ENCODE data around the gene NSMCE4A. TPM values are rescaled to one million over a fixed set of nuclear protein-coding genes. Genes with fewer than 3 reads are reported as not detected.

Gene NSMCE4A
- polyA plus RNA-seq, 1 donor from 2014 or later = 133 TPM

GRCh38 chr10:121983852-121984251 is 8.8 kb upstream of the NSMCE4A start:
- no peak overlapping the region for H3K9ac ChIP-seq (ENCODE audit: low read length)
- H3K36me3 ChIP-seq (ENCODE audit: insufficient read depth, low read length) = no peaks in the 10 kb centered on the region
- no peaks in the 10 kb centered on the region for H3K9me2 ChIP-seq (ENCODE audit: insufficient read depth, low read length)
- no peaks in the 10 kb centered on the region for H4K20me1 ChIP-seq (ENCODE audit: insufficient read depth)
- H3K4me3 ChIP-seq (ENCODE audit: low read length) = no peak overlapping the region
- TF ChIP-seq SMC3 (conservative IDR thresholded peaks at IDR 0.05; ENCODE audit: poor library complexity) = no peak
- no peak for TF ChIP-seq POLR2AphosphoS5 (IDR thresholded peaks at IDR 0.05)
- no peak for TF ChIP-seq EP300 (conservative IDR thresholded peaks at IDR 0.05; ENCODE audit: poor library complexity, severe bottlenecking)
- TF ChIP-seq, protein P1, sequence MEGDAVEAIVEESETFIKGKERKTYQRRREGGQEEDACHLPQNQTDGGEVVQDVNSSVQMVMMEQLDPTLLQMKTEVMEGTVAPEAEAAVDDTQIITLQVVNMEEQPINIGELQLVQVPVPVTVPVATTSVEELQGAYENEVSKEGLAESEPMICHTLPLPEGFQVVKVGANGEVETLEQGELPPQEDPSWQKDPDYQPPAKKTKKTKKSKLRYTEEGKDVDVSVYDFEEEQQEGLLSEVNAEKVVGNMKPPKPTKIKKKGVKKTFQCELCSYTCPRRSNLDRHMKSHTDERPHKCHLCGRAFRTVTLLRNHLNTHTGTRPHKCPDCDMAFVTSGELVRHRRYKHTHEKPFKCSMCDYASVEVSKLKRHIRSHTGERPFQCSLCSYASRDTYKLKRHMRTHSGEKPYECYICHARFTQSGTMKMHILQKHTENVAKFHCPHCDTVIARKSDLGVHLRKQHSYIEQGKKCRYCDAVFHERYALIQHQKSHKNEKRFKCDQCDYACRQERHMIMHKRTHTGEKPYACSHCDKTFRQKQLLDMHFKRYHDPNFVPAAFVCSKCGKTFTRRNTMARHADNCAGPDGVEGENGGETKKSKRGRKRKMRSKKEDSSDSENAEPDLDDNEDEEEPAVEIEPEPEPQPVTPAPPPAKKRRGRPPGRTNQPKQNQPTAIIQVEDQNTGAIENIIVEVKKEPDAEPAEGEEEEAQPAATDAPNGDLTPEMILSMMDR (IDR thresholded peaks at IDR 0.05; ENCODE audit: poor library complexity, severe bottlenecking) = no peak
- TF ChIP-seq, protein P2, sequence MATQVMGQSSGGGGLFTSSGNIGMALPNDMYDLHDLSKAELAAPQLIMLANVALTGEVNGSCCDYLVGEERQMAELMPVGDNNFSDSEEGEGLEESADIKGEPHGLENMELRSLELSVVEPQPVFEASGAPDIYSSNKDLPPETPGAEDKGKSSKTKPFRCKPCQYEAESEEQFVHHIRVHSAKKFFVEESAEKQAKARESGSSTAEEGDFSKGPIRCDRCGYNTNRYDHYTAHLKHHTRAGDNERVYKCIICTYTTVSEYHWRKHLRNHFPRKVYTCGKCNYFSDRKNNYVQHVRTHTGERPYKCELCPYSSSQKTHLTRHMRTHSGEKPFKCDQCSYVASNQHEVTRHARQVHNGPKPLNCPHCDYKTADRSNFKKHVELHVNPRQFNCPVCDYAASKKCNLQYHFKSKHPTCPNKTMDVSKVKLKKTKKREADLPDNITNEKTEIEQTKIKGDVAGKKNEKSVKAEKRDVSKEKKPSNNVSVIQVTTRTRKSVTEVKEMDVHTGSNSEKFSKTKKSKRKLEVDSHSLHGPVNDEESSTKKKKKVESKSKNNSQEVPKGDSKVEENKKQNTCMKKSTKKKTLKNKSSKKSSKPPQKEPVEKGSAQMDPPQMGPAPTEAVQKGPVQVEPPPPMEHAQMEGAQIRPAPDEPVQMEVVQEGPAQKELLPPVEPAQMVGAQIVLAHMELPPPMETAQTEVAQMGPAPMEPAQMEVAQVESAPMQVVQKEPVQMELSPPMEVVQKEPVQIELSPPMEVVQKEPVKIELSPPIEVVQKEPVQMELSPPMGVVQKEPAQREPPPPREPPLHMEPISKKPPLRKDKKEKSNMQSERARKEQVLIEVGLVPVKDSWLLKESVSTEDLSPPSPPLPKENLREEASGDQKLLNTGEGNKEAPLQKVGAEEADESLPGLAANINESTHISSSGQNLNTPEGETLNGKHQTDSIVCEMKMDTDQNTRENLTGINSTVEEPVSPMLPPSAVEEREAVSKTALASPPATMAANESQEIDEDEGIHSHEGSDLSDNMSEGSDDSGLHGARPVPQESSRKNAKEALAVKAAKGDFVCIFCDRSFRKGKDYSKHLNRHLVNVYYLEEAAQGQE (IDR thresholded peaks at IDR 0.05; ENCODE audit: borderline replicate concordance) = no peak
- TF ChIP-seq RAD21 (conservative IDR thresholded peaks at IDR 0.05) = no peak
- no peak for TF ChIP-seq TAF1 (IDR thresholded peaks at IDR 0.05; ENCODE audit: low read depth)
- no peak for TF ChIP-seq EZH2 (IDR thresholded peaks at IDR 0.05; ENCODE audit: borderline replicate concordance, insufficient read depth, low read length, poor library complexity, severe bottlenecking)
- TF ChIP-seq MXI1 (conservative IDR thresholded peaks at IDR 0.05; ENCODE audit: poor library complexity, severe bottlenecking) = no peak
- H3K9me3 ChIP-seq (ENCODE audit: low read length) = peaks cover 6% of the 10 kb centered on the region
- no peak overlapping the region for H2AFZ ChIP-seq (ENCODE audit: low read depth, low read length)
- no peak overlapping the region for H3K27ac ChIP-seq (ENCODE audit: low read length)
- H3K79me2 ChIP-seq (replicated peaks; ENCODE audit: insufficient read depth, low read length) = no peaks in the 10 kb centered on the region
- H3K27me3 ChIP-seq (ENCODE audit: insufficient read depth, low read depth, low read length) = no peaks in the 10 kb centered on the region
- no peaks in the 10 kb centered on the region for H3F3A ChIP-seq (ENCODE audit: insufficient read depth, low read length, poor library complexity, severe bottlenecking)
- no peak overlapping the region for H3K4me2 ChIP-seq (ENCODE audit: low read length)

DNA sequence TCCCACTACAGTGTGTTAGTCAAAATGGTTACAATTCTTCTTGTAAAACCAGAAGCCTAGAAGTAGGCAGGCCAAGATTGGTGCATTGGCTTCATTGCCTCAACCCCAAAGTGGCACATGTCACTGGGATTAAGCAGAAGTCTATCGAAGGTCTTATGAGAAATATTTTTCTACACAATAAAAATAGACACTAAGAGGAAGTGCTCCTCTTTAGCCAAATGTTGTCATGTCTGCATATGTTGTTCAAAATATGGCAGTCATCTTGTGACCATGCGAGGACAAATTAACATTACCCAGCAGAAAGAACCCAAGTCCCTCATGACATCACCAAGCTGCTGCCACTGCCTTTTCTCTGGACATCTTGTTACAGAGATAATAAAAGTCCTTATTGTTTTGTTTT is 6.3 kb upstream of the NSMCE4A start:
- TF ChIP-seq, protein P2 (IDR thresholded peaks at IDR 0.05; ENCODE audit: borderline replicate concordance) = no peak
- TF ChIP-seq EP300 (conservative IDR thresholded peaks at IDR 0.05; ENCODE audit: poor library complexity, severe bottlenecking) = no peak
- TF ChIP-seq SMC3 (conservative IDR thresholded peaks at IDR 0.05; ENCODE audit: poor library complexity) = no peak
- TF ChIP-seq, protein P1 (IDR thresholded peaks at IDR 0.05; ENCODE audit: poor library complexity, severe bottlenecking) = no peak
- TF ChIP-seq TAF1 (IDR thresholded peaks at IDR 0.05; ENCODE audit: low read depth) = no peak
- H3F3A ChIP-seq (ENCODE audit: insufficient read depth, low read length, poor library complexity, severe bottlenecking) = no peaks in the 10 kb centered on the region
- H3K4me2 ChIP-seq (ENCODE audit: low read length) = no peak overlapping the region

More for the DNA sequence above, 6.3 kb upstream of the NSMCE4A start:
- H3K79me2 ChIP-seq (replicated peaks; ENCODE audit: insufficient read depth, low read length) = no peaks in the 10 kb centered on the region
- H4K20me1 ChIP-seq (ENCODE audit: insufficient read depth) = no peaks in the 10 kb centered on the region
- no peak overlapping the region for H2AFZ ChIP-seq (ENCODE audit: low read depth, low read length)
- peaks cover 6% of the 10 kb centered on the region for H3K9me3 ChIP-seq (ENCODE audit: low read length)
- H3K36me3 ChIP-seq (ENCODE audit: insufficient read depth, low read length) = no peaks in the 10 kb centered on the region
- H3K27me3 ChIP-seq (ENCODE audit: insufficient read depth, low read depth, low read length) = no peaks in the 10 kb centered on the region
- no peak overlapping the region for H3K9ac ChIP-seq (ENCODE audit: low read length)
- no peak overlapping the region for H3K4me3 ChIP-seq (ENCODE audit: low read length)
- H3K9me2 ChIP-seq (ENCODE audit: insufficient read depth, low read length) = no peaks in the 10 kb centered on the region
- no peak overlapping the region for H3K27ac ChIP-seq (ENCODE audit: low read length)
